A549 (cell line): Measurements from ENCODE around the gene DPY19L1. TPM values are rescaled to one million over a fixed set of nuclear protein-coding genes. Genes with fewer than 3 reads are reported as not detected.
"Not testable (repeated sequence)": the region's sequence is repeated elsewhere in the genome, so short reads cannot be mapped to it uniquely, and the experiment has no call there.

Source experiments
- ATAC-seq, 2 experiments: fragments of 200-7000 bp in 1 of 2; fragments of >200 bp in 1 of 2; cut with Nextera tagmentation in 1 of 2; cut with Tn5 transposase in 1 of 2; 3 replicates each; pipeline versions ENCODE4 v1.8.0 to v1.9.1; 2018 to 2020; ENCODE audit warnings: mild to moderate bottlenecking in 1 of 2, moderate library complexity in 1 of 2
- CTCF ChIA-PET: fragments of 300-600 bp; sonication (Branson Sonifier 250); formaldehyde crosslinking; extraction: SDS; loops from one replicate; lab custom pipeline; 2021; ENCODE audit warnings: antibody characterized with exemption, inconsistent platforms; lab: Yijun Ruan, JAX
- POLR2A ChIA-PET: fragments of 350-600 bp; formaldehyde crosslinking; extraction: SDS; loops from one replicate; lab custom pipeline; 2021; ENCODE audit warnings: antibody characterized with exemption, inconsistent platforms; lab: Yijun Ruan, JAX
- DNase-seq, 2 experiments: peaks; one replicate each; pipeline versions ENCODE4 v3.0.0 to v3.0.0-alpha.2; 2011 to 2016; ENCODE audit warnings: low read depth in 1 of 2, low spot score in 1 of 2
- FAIRE-seq: peaks from 2 replicates; lab custom pipeline; 2011; peaks lifted over from hg19 to GRCh38; lab: Jason Lieb, UNC
- H3K27ac ChIP-seq, 2 experiments: fragments of >200 bp; sonication (Bioruptor Twin); formaldehyde crosslinking; 3 replicates each; pipeline ENCODE4 v1.5.1; 2016 to 2017
- H3K4me1 ChIP-seq: fragments of >200 bp; sonication (Bioruptor Twin); formaldehyde crosslinking; 3 replicates; pipeline ENCODE4 v1.6.1; 2016
- H3K4me2 ChIP-seq: fragments of >200 bp; sonication (Bioruptor Twin); formaldehyde crosslinking; 3 replicates; pipeline ENCODE4 v1.6.1; 2016
- H3K4me3 ChIP-seq: fragments of >200 bp; sonication (Bioruptor Twin); formaldehyde crosslinking; 3 replicates; pipeline ENCODE4 v1.5.1; 2016
- H3K9me3 ChIP-seq: fragments of >200 bp; sonication (Bioruptor Twin); formaldehyde crosslinking; 3 replicates; pipeline ENCODE4 v1.6.1; 2016
- CHD2 ChIP-seq: fragments of 150-350 bp; IDR thresholded peaks from 2 replicates; pipeline ENCODE4 v1.6.1; 2014; ENCODE audit warnings: low read length; ENCODE audit not compliant: partially characterized antibody
- CTCF ChIP-seq: fragments of >200 bp; sonication (Bioruptor Twin); formaldehyde crosslinking; IDR thresholded peaks from 3 replicates; pipeline ENCODE4 v1.5.1; 2016
- EHF ChIP-seq: fragments of 250-450 bp; sonication (Bioruptor Pico); IDR thresholded peaks from 2 replicates; pipeline ENCODE4 v1.5.0; 2020; ENCODE audit warnings: mild to moderate bottlenecking
- HES2 ChIP-seq: fragments of >200 bp; sonication (Bioruptor Twin); formaldehyde crosslinking; IDR thresholded peaks from 2 replicates; pipeline ENCODE4 v1.6.1; 2016
- HEYL ChIP-seq: fragments of 250-450 bp; sonication (Bioruptor Pico); IDR thresholded peaks from 2 replicates; pipeline ENCODE4 v1.8.0; 2021; ENCODE audit warnings: mild to moderate bottlenecking, moderate library complexity
- HMGXB4 ChIP-seq: fragments of 250-450 bp; sonication (Bioruptor Pico); IDR thresholded peaks from 2 replicates; pipeline ENCODE4 v1.5.0; 2021; ENCODE audit warnings: mild to moderate bottlenecking, moderate library complexity, borderline replicate concordance
- KDM5A ChIP-seq: fragments of 200-600 bp; sonication (generic); IDR thresholded peaks from 2 replicates; pipeline ENCODE4 v1.6.1; 2016; ENCODE audit warnings: antibody characterized with exemption, mild to moderate bottlenecking
- MAFK ChIP-seq: fragments of 450-650 bp; IDR thresholded peaks from 2 replicates; pipeline ENCODE4 v1.6.1; 2014; ENCODE audit not compliant: partially characterized antibody
- RAD21 ChIP-seq, 2 experiments: fragments of >200 bp in 1 of 2; sonication (Bioruptor Twin) in 1 of 2; formaldehyde crosslinking in 1 of 2; IDR thresholded peaks in 1 of 2; conservative IDR thresholded peaks in 1 of 2; 2 replicates in 1 of 2; 3 replicates in 1 of 2; pipeline ENCODE4 v1.6.1; 2012 to 2018; ENCODE audit warnings: inconsistent platforms in 1 of 2
- RCOR1 ChIP-seq: fragments of 150-350 bp; IDR thresholded peaks from 2 replicates; pipeline ENCODE4 v1.6.1; 2014; ENCODE audit warnings: antibody characterized with exemption, low read length, low read depth
- RNF2 ChIP-seq: fragments of 200-600 bp; sonication (generic); IDR thresholded peaks from 2 replicates; pipeline ENCODE4 v1.6.1; 2016; ENCODE audit warnings: low read depth, mild to moderate bottlenecking, antibody characterized with exemption, moderate library complexity, borderline replicate concordance
- SMC3 ChIP-seq: fragments of >200 bp; sonication (Bioruptor Twin); formaldehyde crosslinking; IDR thresholded peaks from 3 replicates; pipeline ENCODE4 v1.6.1; 2018; ENCODE audit warnings: inconsistent platforms
- SREBF2 ChIP-seq: fragments of 450-650 bp; IDR thresholded peaks from 2 replicates; pipeline ENCODE4 v1.6.1; 2014; ENCODE audit warnings: mild to moderate bottlenecking, moderate library complexity
- ZC3H11A ChIP-seq: fragments of 450-650 bp; IDR thresholded peaks from 2 replicates; pipeline ENCODE4 v1.6.1; 2014; ENCODE audit warnings: antibody characterized with exemption, mild to moderate bottlenecking
- ZSCAN20 ChIP-seq: fragments of 250-450 bp; sonication (Bioruptor Pico); IDR thresholded peaks from 2 replicates; pipeline ENCODE4 v1.8.0; 2022; ENCODE audit warnings: mild to moderate bottlenecking, moderate library complexity
- WGBS: methylation state at CpG from one replicate; pipeline ENCODE4 v1.1.6; 2017; ENCODE audit errors: missing lambda C conversion rate; 5-methylcytosine and 5-hydroxymethylcytosine counted together
- polyA plus RNA-seq, 4 experiments: library from polyadenylated mRNA; depleted of rRNA in 3 of 4; stranded (reverse); fragments of >200 nt; fragmentation: RNase III in 1 of 4; extraction: RNeasy Plus Mini Kit Qiagen cat#74134 plus additional on column Dnase treatment in 1 of 4; gene quantifications; 2 replicates in 3 of 4; 3 replicates in 1 of 4; pipeline ENCODE4 v1.2.3, GENCODE V29; 2011 to 2017
- TF ChIP-seq, protein P1 (sequence below): fragments of 250-450 bp; sonication (Bioruptor Pico); IDR thresholded peaks from 2 replicates; pipeline ENCODE4 v1.5.0; 2020; ENCODE audit warnings: low read depth, mild to moderate bottlenecking, moderate library complexity
- TF ChIP-seq, protein P2 (sequence below): IDR thresholded peaks from 2 replicates; pipeline ENCODE4 v1.6.1; 2012

Gene DPY19L1
- polyA plus RNA-seq, 2 of the 4 experiments (the other 2 are of a cell fraction): 53.6 to 129 TPM

DNA sequence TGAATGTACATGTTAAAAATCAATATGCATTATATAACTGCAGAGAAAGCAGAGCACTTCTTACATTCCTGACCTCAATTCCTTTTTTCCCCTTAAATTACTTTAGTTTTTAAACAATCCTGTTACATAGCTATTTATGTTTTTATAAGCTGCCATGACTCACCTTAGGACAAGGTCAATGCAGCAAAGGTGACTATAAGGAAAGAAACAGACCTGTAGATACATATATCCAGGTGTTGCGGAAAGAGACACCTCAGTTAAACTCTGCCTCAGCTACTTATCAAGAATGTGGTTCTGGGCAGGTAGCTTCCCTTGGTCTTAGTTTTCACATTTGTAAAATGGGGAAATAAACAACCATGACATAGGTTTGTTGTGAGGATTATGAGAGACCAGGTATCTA, 105.5 kb downstream of the DPY19L1 start:
- H3K4me3 ChIP-seq: no peak overlapping the region
- 96% methylated on average over 1 of the region's 1 CpG for WGBS
- peaks cover 13% of the 10 kb centered on the region for H3K4me1 ChIP-seq
- POLR2A ChIA-PET: no interaction called here
- H3K9me3 ChIP-seq: no peaks in the 10 kb centered on the region
- TF ChIP-seq ZC3H11A (no peak), RCOR1 (no peak), CHD2 (no peak), ZSCAN20 (no peak), SREBF2 (no peak)
- TF ChIP-seq, protein P1, sequence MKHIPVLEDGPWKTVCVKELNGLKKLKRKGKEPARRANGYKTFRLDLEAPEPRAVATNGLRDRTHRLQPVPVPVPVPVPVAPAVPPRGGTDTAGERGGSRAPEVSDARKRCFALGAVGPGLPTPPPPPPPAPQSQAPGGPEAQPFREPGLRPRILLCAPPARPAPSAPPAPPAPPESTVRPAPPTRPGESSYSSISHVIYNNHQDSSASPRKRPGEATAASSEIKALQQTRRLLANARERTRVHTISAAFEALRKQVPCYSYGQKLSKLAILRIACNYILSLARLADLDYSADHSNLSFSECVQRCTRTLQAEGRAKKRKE (CRISPR knock-in tag): no peak
- no peak overlapping the region for H3K27ac ChIP-seq
- CTCF ChIA-PET: interaction anchor here (1.1 kb wide), 1 partner anchor 108 kb away, joined by 5 read pairs; no protein-coding TSS in a partner anchor
- DNase-seq: no peak
- H3K4me2 ChIP-seq: no peak overlapping the region
- no peak for FAIRE-seq
- ATAC-seq: no peak

- POLR2A ChIA-PET: not testable (repeated sequence)
- CTCF ChIA-PET: interaction anchor here (1.3 kb wide), 1 partner anchor 9 kb away, joined by 4 read pairs; no protein-coding TSS in a partner anchor
Measured at GRCh38 chr7:34929783-34930182, 107.5 kb downstream of the DPY19L1 start.

GRCh38 chr7:34928560-34928959, 108.7 kb downstream of the DPY19L1 start:
- Histone ChIP-seq H3K4me2 (no peak overlapping the region), H3K9me3 (0 out of 3 replicates have a peak, but pooled peaks cover 2% of the 10 kb centered on the region), H3K27ac (no peak overlapping the region), H3K4me3 (no peak overlapping the region), H3K4me1 (0 out of 3 replicates have a peak, but pooled peaks cover 3% of the 10 kb centered on the region)
- ChIA-PET CTCF (interaction anchor here (1.1 to 2.2 kb wide), 4 partner anchors 23 to 105 kb away, joined by 3 to 5 read pairs (median 4); no protein-coding TSS in a partner anchor), POLR2A (no interaction called here)
- DNase-seq: no peak
- ATAC-seq: no peak
- WGBS: 51% methylated on average over 1 of the region's 1 CpG
- FAIRE-seq: no peak
- TF ChIP-seq RNF2 (no peak), HEYL (CRISPR knock-in tag) (no peak), HMGXB4 (CRISPR knock-in tag) (no peak), HES2 (no peak), MAFK (no peak), SMC3 (no peak), KDM5A (no peak)
- TF ChIP-seq, protein P2, sequence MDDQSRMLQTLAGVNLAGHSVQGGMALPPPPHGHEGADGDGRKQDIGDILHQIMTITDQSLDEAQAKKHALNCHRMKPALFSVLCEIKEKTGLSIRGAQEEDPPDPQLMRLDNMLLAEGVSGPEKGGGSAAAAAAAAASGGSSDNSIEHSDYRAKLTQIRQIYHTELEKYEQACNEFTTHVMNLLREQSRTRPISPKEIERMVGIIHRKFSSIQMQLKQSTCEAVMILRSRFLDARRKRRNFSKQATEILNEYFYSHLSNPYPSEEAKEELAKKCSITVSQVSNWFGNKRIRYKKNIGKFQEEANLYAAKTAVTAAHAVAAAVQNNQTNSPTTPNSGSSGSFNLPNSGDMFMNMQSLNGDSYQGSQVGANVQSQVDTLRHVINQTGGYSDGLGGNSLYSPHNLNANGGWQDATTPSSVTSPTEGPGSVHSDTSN: no peak

More at GRCh38 chr7:34929783-34930182, 107.5 kb downstream of the DPY19L1 start:
- not testable (repeated sequence) for H3K9me3 ChIP-seq, H3K4me3 ChIP-seq, H3K4me2 ChIP-seq, DNase-seq, ATAC-seq, H3K4me1 ChIP-seq, FAIRE-seq
- H3K27ac ChIP-seq: 0 out of 6 replicates have a peak overlapping the region, but pooled peaks of 1 of the 2 experiments have one; percentile 14
- 82% methylated on average over 6 of the region's 6 CpGs for WGBS

DNA sequence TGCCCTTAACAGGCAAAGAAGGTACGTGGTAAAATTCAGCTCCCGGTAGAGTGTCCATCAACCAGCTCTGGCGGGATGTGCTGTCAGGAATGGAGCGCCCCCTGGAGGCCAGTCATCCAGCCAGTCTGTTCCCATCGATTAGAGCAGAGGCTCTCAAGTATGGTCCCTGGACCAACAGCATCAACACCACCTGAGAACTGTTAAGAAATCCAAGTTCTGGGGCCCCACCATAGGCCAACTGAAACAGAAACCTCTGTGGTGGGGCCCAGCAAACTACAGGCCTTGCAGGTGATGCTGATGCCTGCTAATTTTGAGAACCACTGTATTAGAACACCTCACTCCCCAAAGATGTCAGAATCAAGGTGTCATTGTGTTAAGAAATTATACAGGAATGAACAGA, 109.2 kb downstream of the DPY19L1 start:
- Histone ChIP-seq H3K9me3 (0 out of 3 replicates have a peak, but pooled peaks cover 2% of the 10 kb centered on the region), H3K27ac (no peak overlapping the region)
- WGBS: 73% methylated on average over 4 of the region's 5 CpGs
- CTCF ChIA-PET: interaction anchor here (0.5 to 2.2 kb wide), 6 partner anchors 23 to 104 kb away, joined by 3 to 5 read pairs (median 3); no protein-coding TSS in a partner anchor
- TF ChIP-seq RAD21 (conservative IDR thresholded peaks at IDR 0.05 in 1 of 2, IDR thresholded peaks at IDR 0.05 in 1 of 2) (peak; percentile 44 to 56; a peak in 4 of 5 replicates), EHF (CRISPR knock-in tag) (no peak), CTCF (peak; percentile 47), SMC3 (peak; percentile 41)
- TF ChIP-seq, all 56 proteins: peak for 3
- FAIRE-seq (no peak), DNase-seq (peak in 1 of 2 experiments; percentile 57), ATAC-seq (peak; percentile 50 to 87; a peak in 3 of 6 replicates)
- Histone ChIP-seq H3K4me2 (no peak overlapping the region), H3K4me3 (no peak overlapping the region), H3K4me1 (0 out of 3 replicates have a peak, but pooled peaks cover 3% of the 10 kb centered on the region)
- POLR2A ChIA-PET: no interaction called here

DNA sequence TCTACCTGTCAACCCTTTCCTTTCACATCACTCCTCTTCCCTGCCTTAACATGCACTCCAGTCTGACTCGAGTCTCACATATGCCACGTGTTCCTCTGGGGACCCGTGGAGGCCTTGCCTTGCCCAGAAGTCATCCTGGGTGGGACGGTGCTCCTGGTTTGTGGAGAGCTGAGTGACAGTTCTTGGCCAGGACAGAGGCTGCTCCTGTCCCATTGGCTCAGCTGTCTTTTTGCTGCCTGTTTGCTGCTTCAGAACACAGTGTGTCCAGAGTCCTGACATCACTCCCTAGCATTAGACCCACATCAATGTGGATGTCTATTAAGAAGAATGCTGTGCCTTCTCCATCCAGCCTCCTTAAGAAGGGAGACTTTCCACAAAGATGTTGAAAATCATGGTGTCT, 116.8 kb downstream of the DPY19L1 start:
- POLR2A ChIA-PET, H3K9me3 ChIP-seq, DNase-seq, H3K4me2 ChIP-seq, H3K4me3 ChIP-seq, H3K4me1 ChIP-seq, H3K27ac ChIP-seq, FAIRE-seq, CTCF ChIA-PET: not testable (repeated sequence)
- WGBS: 51% methylated on average over 2 of the region's 4 CpGs
- ATAC-seq: peak; percentile 30 to 50; a peak in 4 of 6 replicates
